Lower leg skin (tissue), 3 donors: ENCODE measurements around the gene ALG12.

Experiments
- POLR2A ChIP-seq, 2 donors: fragments of 450-650 bp; IDR thresholded peaks; one replicate each; pipeline ENCODE4 v1.6.1; 2016 to 2017; ENCODE audit warnings: antibody characterized with exemption in 2 of 2, mild to moderate bottlenecking in 1 of 2, moderate library complexity in 1 of 2
- TF ChIP-seq, protein P1 (sequence below), 3 donors: fragments of 450-650 bp; IDR thresholded peaks; one replicate each; pipeline ENCODE4 v1.5.1; 2016; ENCODE audit warnings: antibody characterized with exemption in 3 of 3, mild to moderate bottlenecking in 3 of 3, moderate library complexity in 2 of 3

- TF ChIP-seq, protein P1, sequence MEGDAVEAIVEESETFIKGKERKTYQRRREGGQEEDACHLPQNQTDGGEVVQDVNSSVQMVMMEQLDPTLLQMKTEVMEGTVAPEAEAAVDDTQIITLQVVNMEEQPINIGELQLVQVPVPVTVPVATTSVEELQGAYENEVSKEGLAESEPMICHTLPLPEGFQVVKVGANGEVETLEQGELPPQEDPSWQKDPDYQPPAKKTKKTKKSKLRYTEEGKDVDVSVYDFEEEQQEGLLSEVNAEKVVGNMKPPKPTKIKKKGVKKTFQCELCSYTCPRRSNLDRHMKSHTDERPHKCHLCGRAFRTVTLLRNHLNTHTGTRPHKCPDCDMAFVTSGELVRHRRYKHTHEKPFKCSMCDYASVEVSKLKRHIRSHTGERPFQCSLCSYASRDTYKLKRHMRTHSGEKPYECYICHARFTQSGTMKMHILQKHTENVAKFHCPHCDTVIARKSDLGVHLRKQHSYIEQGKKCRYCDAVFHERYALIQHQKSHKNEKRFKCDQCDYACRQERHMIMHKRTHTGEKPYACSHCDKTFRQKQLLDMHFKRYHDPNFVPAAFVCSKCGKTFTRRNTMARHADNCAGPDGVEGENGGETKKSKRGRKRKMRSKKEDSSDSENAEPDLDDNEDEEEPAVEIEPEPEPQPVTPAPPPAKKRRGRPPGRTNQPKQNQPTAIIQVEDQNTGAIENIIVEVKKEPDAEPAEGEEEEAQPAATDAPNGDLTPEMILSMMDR (IDR thresholded peaks at IDR 0.05), result no peak
- TF ChIP-seq POLR2A (IDR thresholded peaks at IDR 0.05), result no peak
Measured at GRCh38 chr22:49917974-49918910, at the start of gene ALG12, which contains the start of gene CRELD2.
